DND-41 (cell line): ENCODE results near the gene LRIT1.

Experiments used
- EZH2 ChIP-seq: IDR thresholded peaks from 3 replicates; pipeline ENCODE4 v1.6.1; 2012; ENCODE audit warnings: borderline replicate concordance, low read depth, mild to moderate bottlenecking, moderate library complexity, low read length, inconsistent platforms; ENCODE audit not compliant: severe bottlenecking
- TF ChIP-seq, protein P1 (sequence below): IDR thresholded peaks from 2 replicates; pipeline ENCODE4 v1.5.1; 2012; ENCODE audit warnings: borderline replicate concordance, low read length, moderate library complexity, mild to moderate bottlenecking; ENCODE audit not compliant: poor library complexity, severe bottlenecking; ENCODE audit errors: extremely low read depth

DNA sequence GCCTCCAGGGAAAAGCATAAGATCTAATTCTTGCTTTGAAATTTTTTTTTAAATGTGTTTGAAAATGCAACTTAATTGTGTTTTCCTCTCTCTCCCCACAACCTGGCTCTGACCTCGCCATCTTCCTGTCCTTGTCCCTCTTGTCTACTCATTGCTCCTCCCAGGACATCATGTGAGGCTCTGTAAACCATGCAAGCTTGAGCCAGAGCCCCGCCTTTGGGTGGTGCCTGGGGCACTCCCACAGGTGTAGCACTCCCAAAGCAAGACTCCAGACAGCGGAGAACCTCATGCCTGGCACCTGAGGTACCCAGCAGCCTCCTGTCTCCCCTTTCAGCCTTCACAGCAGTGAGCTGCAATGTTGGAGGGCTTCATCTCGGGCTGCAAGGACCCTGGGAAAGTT is 56.8 kb downstream of the LRIT1 start:
- TF ChIP-seq, protein P1, sequence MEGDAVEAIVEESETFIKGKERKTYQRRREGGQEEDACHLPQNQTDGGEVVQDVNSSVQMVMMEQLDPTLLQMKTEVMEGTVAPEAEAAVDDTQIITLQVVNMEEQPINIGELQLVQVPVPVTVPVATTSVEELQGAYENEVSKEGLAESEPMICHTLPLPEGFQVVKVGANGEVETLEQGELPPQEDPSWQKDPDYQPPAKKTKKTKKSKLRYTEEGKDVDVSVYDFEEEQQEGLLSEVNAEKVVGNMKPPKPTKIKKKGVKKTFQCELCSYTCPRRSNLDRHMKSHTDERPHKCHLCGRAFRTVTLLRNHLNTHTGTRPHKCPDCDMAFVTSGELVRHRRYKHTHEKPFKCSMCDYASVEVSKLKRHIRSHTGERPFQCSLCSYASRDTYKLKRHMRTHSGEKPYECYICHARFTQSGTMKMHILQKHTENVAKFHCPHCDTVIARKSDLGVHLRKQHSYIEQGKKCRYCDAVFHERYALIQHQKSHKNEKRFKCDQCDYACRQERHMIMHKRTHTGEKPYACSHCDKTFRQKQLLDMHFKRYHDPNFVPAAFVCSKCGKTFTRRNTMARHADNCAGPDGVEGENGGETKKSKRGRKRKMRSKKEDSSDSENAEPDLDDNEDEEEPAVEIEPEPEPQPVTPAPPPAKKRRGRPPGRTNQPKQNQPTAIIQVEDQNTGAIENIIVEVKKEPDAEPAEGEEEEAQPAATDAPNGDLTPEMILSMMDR = no peak
- TF ChIP-seq EZH2 = no peak
